Suppressor macrophage (primary cell): ENCODE results near the gene BCAM.
"Not testable (repeated sequence)": the region's sequence is repeated elsewhere in the genome, so short reads cannot be mapped to it uniquely, and the experiment has no call there.

ENCODE experiments used
- DNase-seq, 4 experiments: peaks; one replicate each; pipeline ENCODE4 v3.0.0-alpha.2; 2020 to 2022
- total RNA-seq, 17 experiments: gene quantifications; one replicate each; lab custom pipeline; 2026; ENCODE audit warnings: mixed read lengths in 6 of 17, inconsistent platforms in 3 of 17; lab: John Stamatoyannopoulos, UW

BCAM gene, protein sequence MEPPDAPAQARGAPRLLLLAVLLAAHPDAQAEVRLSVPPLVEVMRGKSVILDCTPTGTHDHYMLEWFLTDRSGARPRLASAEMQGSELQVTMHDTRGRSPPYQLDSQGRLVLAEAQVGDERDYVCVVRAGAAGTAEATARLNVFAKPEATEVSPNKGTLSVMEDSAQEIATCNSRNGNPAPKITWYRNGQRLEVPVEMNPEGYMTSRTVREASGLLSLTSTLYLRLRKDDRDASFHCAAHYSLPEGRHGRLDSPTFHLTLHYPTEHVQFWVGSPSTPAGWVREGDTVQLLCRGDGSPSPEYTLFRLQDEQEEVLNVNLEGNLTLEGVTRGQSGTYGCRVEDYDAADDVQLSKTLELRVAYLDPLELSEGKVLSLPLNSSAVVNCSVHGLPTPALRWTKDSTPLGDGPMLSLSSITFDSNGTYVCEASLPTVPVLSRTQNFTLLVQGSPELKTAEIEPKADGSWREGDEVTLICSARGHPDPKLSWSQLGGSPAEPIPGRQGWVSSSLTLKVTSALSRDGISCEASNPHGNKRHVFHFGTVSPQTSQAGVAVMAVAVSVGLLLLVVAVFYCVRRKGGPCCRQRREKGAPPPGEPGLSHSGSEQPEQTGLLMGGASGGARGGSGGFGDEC
- 0.05 to 2.4 (median 0.22) reads per million in 17 experiments for total RNA-seq

DNA sequence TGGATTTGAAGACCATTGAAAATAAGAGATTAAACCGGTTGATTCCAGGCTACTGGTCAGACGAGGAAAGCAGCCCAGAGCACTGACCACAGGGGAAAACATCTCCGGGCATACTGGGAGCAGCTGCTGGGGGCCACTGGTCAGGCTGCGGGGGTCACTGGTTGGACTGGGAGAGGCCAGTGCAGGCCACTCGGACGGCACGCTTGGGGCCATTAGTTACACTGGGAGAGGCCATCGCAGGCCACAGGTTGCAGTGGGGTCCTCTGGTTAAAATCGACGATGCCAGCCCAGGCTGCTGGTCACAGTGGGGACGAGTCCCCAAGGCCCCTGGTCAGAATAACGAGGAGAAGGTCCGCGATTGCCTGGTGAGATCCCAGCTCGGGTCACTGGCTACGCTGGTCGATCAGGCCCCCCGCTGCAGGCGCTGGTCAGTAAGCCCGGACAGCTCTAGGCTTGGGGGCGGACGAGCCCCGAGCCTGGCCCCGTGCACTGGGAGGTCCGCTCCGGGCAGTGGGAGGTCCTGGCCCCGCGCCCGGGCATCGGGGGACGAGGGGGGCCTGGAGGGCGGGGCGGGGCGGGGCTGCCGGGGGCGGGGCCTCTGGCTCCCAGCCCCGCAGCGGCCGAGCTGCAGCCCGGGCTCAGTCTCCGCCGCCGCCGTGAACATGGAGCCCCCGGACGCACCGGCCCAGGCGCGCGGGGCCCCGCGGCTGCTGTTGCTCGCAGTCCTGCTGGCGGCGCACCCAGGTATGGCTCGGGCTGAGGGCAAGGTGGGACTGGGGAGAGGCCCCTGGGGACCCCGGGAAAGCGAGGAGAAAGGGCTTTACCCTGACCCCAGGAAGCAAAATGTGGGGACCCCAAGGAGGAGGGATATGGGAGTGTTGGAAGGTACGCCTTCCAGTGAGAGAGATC lies at the start of gene BCAM:
TSS of gene BCAM (plus strand) at position 641 of the 909 bp plus-strand sequence. CDS start at position 663, 22 bp downstream.
- DNase-seq: peak; percentile 25 to 68 (median 50)

DNA sequence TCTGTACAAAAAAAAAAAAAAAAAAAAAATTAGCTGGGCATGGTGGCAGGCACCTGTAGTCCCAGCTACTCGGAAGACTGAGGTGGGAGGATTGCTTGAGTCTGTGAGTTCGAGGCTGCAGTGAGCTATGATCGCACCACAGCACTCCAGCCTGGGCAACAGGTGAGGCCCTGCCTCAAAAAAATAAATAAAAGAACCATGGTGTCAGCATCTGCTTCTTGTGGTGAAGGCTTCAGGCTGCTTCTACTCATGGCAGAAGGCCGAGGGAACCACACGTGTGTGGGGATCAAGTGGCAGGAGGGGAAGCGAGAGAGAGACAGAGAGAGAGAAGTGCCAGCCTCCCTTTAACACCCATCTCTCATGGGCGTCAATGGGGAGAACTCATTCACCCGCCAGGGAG lies 46.9 kb upstream of the BCAM start:
- no peak for DNase-seq

DNA sequence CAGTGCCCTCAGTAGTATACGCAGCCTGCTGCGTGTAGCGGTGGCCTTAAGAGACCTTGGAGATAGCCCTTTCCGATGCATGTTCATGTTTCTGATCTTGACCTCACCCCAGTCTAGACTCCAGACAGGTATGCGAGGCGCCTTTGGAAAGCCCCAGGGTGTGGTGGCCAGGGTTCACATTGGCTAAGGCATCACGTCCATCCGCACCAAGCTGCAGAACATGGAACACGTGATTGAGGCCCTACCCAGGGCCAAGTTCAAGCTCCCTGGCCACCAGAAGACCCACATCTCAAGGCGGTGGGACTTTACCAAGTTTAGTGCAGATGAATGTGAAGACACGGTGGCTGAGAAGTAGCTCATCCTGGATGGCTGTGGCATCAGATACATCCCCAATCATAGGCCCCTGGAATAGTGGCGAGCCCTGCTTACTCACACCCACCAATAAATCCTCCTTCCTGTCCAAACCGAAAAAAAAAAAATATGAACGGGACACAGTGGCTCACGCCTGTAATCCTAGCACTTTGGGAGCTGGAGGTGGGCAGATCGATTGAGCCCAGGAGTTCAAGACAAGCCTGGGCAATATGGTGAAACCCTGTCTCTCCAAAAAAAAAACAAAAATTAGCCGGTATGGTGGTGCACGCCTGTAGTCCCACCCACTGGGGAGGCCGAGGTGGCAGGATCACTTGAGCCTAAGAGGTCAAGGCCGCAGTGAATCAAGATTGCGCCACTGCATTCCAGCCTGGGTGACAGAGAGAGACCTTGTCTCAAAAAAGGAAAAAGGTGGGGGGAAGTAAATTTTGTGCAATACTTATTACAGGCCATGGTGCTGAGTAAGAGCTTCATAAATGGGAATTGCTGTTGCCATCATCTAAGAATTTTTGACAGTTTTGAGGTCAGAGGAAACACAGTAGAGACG lies 43.6 kb upstream of the BCAM start:
- DNase-seq: peak; percentile 83 to 94 (median 90)

DNA sequence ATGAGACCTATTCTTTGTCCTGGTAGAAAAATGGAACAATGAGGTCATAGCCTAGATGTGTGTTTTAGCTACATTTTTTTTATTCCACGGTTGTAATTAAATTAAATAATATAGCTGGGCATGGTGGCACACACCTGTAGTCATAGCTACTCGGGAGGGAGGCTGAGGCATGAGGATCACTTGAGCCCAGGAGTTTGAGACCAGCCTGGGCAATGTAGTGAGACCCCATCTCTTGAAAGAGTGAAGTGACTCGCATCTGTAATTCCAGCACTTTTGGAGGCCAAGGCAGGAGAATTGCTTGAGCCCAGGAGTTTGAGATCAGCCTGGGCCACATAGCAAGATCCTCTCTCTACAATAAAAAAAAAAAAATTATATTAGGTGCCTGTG lies 43.0 kb upstream of the BCAM start:
- DNase-seq: no peak

DNA sequence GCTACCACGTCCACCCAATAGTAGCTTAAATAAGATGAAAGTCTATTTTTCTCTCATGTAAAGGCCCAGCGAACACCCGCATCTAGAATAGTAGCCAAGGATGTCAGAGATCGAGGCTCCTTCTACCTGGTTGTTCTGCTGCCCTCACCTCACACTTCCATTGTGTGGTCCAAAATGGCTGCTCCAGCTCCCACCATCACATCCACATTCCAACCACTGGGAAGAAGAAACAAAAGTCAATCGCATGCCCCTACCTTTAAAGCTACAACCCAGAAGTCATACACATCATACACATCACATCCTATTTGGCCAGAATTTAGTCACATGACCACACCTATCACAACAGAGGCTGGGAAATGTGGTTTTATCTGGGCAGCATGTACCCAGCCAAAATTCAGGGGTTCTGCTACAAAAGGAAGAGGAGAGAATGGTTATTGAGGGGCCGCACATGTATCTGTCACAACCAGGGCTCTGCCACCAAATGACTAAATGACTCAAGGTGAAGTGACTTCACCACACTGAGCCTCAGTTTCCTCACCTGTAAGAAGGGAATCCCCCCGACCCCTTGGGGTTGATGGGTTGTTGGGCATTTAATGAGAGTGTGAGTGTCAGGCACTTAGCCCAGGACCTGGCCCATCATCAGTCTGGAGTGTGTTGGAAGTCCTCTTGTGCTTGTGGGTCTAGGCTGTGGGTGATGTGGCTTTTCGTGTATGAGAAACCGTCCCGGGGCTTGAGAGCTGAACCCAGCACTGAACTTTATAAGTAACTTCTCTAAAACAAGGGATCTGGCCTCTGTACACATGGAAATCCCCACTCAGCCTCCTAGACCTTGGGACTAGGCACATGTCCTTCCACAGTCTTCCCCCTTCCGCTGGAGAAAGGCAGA lies 41.4 kb upstream of the BCAM start:
- DNase-seq: peak; percentile 86 to 94 (median 92)

DNA sequence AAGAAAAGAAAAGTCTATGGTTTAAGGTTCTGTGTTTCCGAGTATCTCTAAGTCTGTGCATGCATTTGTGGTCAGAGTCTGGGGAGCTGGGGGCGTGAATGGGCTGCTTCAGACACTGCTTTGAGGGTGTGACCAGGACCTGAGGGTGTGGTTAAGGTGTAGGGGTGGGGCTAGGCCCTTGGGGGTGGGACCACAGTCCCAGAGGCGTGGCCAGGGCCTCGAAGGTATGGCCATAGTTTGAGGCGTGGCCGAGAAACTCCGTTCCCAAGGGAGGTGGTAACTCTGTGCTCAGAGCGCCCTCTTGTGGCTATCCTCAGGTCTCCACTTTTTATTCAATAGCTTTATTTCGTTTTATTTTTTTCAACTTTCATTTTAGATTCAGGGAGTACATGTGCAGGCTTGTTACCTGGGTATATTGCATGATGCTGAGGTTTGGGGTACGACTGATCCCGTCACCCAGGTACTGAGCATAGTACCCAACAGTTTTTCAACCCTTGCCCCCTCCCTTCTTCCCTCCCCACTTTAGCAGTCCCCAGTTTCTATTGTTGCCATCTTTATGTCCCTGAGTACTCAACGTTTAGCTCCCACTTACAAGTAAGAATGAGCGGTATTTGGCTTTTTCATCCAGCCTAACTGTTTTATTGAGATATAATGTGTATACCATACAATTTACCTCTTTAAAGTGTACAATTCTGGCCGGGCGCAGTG lies 38.2 kb upstream of the BCAM start:
- DNase-seq: peak; percentile 98 to 99 (median 99)

DNA sequence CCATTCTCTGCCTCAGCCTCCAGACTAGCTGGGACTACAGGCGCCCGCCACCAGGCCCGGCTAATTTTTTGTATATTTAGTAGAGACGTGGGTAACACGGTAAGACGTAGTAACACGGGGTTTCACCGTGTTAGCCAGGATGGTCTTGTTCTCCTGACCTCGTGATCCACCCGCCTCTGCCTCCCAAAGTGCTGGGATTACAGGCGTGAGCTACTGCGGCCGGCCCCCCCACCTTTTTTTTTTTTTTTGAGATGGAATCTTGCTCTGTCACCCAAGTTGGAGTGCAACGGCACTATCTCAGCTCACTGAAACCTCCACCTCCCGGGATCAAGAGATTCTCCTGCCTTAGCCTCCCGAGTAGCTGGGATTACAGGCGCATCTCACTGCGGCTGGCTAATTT lies 36.8 kb upstream of the BCAM start:
- DNase-seq: not testable (repeated sequence)

DNA sequence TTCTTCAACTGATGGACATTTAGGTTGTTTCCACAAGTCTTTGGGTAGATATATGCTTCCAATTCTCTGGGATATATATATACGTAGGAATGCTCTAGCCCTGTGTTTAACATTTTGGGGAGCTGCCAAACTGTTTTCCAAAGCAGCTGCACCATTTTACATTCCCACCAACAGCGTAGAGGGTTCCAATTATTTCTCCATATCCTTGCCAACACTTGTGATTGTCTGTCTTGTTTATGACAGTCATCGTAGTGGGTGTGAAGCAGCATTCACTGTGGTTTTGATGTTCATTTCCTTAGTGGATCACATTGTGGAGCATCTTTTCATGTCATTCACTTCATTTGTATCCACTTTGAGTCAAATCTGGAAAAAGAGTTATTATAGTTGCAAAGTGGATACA lies 35.9 kb upstream of the BCAM start:
- no peak for DNase-seq

DNA sequence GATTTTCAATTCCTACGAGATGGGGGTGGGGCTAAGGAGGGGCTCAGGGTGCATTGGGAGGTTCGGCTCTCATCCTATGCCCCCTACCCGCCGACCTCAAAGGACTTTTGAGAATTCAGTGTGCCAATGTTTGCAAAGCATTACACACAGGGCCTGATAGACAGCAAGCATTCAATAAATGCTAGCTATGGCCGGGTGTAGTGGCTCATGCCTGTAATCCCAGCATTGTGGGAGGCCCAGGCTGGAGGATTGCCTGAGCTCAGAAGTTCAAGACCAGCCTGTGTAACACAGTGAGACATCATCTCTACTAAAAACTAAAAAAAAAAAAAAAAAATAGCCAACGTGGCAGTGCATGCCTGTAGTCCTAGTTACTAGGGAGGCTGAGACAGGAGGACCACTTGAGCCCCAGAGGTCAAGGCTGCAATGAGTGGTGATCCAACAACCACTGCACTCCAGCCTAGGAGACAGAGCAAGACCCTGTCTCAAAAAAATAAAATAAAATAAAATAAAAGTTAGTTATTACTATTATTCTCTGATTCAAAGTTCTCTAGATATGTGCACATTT lies 33.1 kb upstream of the BCAM start:
- no peak for DNase-seq

DNA sequence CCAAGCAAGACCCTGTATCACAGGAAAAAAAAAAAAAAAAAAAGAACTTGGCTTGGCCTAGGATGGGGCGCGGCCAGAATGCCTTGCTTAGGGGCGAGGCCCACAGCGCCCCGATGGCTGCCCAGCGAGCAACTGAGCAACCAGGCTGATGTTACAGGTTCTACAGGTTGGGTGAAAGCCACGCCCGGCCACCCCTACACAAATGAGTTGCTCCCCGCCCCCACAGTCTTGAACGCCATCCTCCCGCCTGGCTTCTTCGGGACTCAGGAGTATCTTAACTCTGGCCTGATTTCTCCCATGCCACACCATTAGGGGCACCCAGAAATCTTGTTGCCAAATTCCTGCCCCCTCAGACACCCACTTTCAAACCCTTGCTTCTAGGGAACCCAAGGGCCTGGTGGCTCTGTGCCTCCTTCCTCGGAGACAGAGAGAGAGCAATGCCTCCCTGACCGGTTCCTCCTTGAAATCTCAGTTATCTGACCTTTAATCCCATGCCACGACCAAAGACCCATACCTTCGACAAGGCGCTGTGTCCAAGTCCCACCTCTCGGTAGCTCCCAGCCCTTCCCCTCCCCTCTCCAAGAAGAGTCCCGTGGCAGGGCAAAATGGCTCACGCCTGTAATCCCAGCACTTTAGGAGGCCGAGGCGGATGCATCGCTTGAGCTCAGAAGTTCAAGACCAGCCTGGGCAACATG lies 32.4 kb upstream of the BCAM start:
- DNase-seq: no peak

DNA sequence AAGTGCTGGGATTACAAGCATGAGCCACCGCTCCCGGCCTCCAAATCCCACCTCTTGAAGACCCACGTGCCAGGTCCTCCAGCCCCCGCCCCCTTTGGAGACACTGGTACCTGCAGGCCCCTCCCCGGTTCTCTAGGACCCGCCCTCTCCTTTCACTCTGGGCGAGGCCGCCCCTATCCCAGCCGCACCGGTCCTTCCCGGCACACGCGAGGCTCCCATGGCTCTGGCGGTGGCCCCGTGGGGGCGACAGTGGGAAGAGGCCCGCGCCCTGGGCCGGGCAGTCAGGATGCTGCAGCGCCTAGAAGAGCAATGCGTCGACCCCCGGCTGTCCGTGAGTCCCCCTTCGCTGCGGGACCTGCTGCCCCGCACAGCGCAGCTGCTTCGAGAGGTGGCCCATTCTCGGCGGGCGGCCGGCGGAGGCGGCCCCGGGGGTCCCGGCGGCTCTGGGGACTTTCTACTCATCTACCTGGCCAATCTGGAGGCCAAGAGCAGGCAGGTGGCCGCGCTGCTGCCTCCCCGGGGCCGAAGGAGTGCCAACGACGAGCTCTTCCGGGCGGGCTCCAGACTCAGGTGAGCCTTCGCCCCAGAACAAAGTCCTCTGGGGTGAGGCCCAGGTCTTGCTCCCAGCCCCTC lies 31.1 kb upstream of the BCAM start, which contains the start of gene CBLC:
TSS of gene CBLC (plus strand) at position 176 of the 633 bp plus-strand sequence. CDS start at position 218, 42 bp downstream.
- DNase-seq: no peak

DNA sequence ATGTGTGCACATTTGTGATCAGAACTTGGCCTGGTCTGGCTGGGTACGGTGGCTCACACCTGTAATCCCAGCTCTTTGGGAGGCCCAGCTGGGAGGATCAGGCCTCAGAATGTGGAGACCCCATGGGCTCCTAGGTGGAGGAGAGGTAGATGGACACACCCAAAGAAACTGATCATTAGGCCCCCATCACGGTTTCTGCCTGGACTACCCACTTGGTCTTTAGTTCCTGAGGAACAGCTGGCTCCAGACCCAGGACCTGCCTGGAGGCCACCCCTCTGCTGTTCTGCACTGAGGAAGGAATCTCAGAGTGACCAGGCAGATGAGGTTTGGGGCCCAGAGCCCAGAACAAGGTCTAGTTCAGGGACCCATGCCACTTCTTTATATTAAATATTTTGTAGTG lies 29.8 kb upstream of the BCAM start:
- DNase-seq: no peak

DNA sequence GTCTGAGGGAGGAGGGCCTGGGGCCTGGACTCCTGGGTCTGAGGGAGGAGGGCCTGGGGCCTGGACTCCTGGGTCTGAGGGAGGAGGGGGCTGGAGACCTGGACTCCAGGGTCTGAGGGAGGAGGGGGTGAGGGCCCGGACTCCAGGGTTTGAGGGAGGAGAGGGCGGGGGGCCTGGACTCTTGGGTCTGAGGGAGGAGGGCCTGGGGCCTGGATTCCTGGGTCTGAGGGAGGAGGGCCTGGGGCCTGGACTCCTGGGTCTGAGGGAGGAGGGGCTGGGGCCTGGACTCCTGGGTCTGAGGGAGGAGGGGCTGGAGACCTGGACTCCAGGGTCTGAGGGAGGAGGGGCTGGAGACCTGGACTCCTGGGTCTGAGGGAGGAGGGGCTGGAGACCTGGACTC lies 27.2 kb upstream of the BCAM start:
- not testable (repeated sequence) for DNase-seq

DNA sequence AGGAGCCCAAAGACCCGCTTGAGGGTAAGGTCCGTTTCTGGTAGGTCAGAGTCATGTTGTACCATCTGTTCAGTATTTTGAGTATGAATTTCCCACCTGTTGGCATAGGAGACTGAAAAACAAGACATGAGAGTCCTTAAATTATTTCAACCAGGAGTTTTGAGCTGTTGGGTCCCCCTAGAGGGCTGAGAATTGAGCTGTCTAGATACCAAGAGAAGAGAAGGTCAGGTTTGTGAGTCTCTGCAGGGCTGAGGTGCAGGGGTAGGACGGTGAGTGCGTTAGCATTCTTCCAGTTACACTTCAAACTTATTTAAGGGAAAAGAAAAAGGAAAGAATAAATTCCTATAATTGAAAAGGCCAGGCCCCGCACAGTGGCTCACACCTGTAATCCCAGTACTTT lies 26.2 kb upstream of the BCAM start:
- DNase-seq: no peak

DNA sequence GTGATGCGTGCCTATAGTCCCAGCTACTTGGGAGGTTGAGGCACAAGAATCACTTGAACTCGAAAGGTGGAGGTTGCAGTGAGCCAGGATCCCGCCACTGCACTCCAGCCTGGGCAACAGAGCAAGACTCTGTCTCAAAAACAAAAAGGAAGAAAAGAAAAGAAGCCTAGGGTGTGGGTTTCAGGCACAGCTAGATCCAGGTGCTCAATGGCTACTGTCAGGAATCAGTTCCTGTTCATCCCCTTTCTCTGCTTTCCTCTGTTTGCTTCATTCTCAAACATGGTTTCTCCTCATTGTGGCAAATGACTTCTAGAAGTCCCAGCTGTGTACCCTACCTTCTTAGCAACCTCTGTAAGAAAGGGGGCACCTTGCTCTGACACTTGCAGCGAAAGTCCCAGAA lies 25.4 kb upstream of the BCAM start:
- no peak for DNase-seq

DNA sequence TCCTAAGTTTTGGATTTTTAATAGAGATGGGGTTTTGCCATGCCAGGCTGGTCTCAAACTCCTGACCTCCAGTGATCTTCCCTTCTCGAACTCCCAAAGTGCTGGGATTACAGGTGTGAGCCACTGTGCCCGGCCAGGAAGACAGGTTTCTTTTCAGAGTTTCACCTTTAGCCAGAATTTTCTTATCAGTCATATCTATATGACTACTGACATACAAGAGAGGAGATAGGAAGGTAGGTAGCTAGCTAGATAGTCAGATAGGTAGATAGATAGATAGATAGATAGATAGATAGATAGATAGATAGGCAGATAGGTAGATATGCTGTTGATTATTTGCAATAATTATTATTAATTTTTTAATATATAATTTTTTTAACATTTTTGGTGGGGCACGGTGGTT lies 23.6 kb upstream of the BCAM start:
- no peak for DNase-seq

DNA sequence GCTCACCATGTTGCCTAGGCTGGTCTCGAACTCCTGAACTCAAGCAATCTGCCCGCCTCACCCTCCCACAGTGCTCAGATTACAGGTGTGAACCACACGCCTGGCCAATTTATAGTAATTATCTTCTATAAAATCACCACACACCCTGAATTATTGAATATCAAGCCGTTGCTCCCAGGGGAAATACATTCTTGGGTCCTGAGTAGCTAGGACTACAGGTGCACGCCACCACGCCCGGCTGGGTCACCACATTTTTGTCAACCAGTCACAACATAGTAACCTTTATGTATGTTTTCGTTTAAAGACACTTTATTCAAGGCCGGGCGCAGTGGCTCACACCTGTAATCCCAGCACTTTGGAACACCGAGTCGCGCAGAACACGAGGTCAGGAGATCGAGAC lies 22.9 kb upstream of the BCAM start:
- no peak for DNase-seq

DNA sequence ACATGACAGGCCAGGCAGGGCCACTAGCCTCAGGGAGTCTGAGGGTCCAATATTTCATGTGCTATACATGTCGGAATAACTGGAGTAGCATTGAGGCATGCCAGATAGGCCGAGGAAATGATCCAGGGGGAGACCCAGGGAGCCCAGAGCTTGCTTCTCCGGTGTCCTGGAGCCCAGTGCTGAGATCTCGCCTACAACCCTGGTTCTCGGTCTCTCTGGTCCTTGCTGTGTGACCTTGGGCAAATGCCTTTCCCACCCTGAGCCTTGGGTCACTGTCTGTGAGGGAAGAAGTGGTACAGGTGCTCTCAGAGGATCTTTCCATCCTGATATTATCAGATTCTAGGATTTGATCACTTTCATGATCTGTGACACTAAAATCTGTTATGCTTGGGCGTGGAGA lies 19.9 kb upstream of the BCAM start:
- no peak for DNase-seq
